GM19023 (cell line): ENCODE data around the gene GAB3.
A peak's percentile ranks its signal among the peaks of the same experiment; 100 is the strongest.
"Not testable (repeated sequence)": the region's sequence is repeated elsewhere in the genome, so short reads cannot be mapped to it uniquely, and the experiment has no call there.

ENCODE experiments used
- ATAC-seq: cut with Tn5 transposase; IDR thresholded peaks from one replicate; pipeline ENCODE4 v1.9.1; 2021; ENCODE audit warnings: mild to moderate bottlenecking, moderate library complexity; ENCODE audit not compliant: unreplicated experiment

Gene GAB3

DNA sequence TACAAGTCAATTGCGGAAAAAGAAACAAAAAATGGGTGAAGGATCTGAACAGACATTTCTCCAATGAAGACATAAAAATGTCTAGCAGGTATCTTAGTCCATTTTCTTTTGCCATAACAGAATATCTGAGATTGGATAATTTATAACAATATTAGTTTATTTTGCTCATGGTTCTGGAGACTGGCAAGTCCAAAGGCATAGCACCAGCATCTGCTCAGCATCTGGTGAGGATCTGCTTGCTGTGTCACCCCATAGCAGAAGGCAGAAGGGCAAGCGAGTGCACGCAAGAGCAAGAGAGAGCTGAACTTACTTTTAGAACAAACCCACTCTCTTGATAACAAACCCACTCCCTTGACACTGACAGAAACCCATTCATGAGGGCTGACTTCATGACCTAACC, 29.7 kb downstream of the GAB3 start:
- ATAC-seq: no peak

DNA sequence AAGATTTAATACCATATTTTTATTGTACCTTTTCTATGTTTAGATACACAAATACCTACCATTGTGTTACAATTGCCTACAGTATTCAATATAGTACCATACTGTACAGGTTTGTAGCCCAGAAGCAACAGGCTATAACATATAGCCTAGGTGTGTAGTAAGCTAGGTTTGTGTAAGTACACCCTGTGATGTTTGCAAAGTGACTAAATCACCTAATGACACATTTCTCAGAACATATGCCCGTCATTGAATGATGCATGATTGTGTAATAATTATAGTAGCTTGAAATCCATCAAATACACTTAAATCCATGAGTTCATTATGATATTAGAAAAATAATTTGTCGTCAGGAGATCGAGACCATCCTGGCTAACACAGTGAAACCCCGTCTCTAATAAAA, 30.8 kb downstream of the GAB3 start:
- no peak for ATAC-seq

- no peak for ATAC-seq
Measured at GRCh38 chrX:154719132-154719675, 31.7 kb downstream of the GAB3 start.

DNA sequence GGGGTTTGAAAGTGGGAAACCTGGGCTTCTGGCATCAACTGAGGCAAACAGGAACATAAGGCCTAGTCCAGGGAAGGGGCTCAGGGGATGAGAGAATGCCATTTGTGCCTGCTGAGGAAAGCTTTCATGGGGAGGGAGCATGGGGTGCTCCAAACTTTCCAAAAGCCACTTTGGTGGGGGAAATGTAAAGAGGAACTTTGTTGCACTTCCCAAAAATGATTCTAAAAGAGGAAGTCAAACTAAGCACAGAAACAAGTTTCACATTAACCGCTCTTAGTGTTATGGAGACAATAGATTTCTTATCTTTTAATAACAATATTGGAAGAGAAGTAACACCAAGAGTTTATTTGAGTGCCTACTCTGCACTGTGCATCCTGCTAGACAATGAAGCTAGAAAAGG, 32.3 kb downstream of the GAB3 start:
- ATAC-seq: no peak

GRCh38 chrX:154717824-154718223, 33.1 kb downstream of the GAB3 start:
- no peak for ATAC-seq

- ATAC-seq: no peak
Measured at GRCh38 chrX:154715825-154716224, 35.1 kb downstream of the GAB3 start.

- no peak for ATAC-seq
Measured at GRCh38 chrX:154714925-154715324, 36.0 kb downstream of the GAB3 start.

GRCh38 chrX:154712781-154713740, 37.8 kb downstream of the GAB3 start:
- ATAC-seq: peak; percentile 82

- ATAC-seq: no peak
Measured at GRCh38 chrX:154711264-154711663, 39.6 kb downstream of the GAB3 start.

DNA sequence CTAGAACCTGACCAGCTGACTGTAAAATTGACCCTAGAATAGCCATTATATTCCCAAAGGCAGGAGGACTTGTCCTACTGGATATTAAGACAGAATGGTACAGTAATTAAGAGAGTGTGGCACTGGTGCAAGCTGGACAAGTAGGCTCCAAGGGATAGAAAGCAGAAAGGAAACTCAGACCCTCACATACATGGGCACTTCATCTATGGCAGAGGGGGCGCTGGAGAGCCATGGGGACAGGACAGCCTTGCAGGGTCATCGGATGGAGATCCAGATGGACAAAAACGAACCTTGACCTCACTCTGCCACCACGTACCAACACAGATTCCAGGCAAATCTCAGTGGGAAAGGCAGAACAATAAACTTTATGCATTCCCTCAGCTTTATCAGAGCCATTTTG, 40.6 kb downstream of the GAB3 start:
- ATAC-seq: no peak

DNA sequence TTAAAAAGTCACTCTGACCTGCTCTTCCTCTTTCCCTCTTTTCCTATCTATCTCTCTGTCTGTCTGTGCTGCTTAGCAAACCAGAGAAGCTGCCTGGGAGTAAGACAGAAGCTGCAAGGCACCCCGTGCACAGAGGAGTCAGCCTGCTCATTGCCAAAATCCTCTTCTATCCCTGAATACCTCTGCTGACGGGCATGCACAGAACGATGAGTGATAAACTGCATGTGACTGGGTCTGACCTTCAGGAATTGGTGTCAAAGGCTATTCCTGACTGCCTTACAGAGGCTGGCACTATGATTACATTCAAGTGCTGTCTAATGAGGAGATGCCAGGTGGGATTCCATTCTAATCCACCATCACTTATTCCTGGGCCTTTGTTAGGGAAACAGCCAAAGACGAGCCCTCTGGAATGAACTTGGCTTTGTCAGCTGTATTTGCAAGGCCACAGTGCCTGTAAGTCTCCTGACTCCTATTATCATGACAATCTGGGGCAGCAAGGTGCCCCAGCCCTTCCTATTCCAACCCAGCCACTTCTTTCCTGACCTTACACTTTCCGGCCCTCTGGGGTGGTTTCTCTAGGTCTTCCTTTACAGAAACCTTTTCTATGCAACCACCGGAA, 52.1 kb downstream of the GAB3 start:
- no peak for ATAC-seq

- ATAC-seq: no peak
Measured at GRCh38 chrX:154696676-154697045, 54.2 kb downstream of the GAB3 start.

- no peak for ATAC-seq
Measured at GRCh38 chrX:154695911-154696675, 54.8 kb downstream of the GAB3 start.

GRCh38 chrX:154693394-154693793, 57.5 kb downstream of the GAB3 start:
- no peak for ATAC-seq

DNA sequence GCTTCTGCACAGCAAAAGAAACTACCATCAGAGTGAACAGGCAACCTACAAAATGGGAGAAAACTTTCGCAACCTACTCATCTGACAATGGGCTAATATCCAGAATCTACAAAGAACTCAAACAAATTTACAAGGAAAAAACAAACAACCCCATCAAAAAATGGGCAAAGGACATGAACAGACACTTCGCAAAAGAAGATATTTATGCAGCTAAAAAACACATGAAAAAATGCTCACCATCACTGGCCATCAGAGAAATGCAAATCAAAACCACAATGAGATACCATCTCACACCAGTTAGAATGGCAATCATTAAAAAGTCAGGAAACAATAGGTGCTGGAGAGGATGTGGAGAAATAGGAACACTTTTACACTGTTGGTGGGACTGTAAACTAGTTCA, 60.4 kb downstream of the GAB3 start:
- ATAC-seq: not testable (repeated sequence)

DNA sequence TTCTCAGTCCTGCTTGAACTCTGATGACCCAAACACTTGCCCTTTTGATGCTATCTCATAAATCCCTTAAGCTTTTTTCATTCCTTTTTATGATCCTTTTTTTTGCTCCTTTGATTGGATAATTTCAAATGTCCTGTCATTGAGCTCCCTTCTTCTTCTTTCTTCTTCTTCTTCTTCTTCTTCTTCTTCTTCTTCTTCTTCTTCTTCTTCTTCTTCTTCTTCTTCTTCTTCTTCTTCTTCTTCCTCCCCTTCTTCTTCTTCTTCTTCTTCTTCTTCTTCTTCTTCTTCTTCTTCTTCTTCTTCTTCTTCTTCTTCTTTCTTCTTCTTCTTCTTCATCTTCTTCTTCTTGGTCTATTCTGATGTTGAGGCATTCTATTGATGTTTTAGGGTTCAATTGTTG, 78.8 kb downstream of the GAB3 start:
- ATAC-seq: not testable (repeated sequence)

- ATAC-seq: not testable (repeated sequence)
Measured at GRCh38 chrX:154670848-154671247, 80.0 kb downstream of the GAB3 start.

DNA sequence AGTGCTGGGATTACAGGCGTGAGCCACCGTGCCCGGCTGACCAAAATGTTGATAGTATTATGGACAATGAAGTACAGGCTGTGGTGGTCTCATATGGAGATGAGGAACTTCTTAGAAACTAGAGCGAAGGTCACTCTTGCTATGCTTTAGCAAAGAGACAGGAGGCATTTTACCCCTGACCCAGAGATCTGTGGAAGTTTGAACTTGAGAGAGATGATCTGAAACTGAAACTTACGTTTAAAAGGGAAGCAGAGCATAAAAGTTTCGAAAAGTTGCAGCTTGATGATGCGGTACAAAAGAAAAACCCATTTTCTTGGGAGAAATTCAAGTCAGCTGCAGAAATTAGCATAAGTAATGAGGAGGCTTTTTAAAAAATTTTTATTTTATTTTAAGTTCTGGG, 89.0 kb downstream of the GAB3 start:
- ATAC-seq: no peak

DNA sequence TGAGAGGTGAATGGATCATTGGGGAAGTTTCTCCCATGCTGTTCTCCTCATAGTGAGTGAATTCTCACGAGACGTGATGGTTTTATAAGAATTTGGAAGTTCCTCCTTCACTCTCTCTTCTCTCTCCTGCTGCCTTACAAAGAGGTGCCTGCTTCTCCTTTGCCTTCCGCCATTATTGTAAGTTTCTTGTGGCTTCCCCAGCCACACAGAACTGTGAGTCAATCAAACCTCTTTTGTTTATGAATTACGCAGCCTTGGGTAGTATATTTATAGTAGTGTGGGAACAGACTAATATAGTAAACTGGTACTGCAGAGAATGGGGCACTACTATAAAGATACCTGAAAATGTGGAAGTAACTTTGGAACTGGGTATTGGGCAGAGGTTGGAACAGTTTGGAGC, 89.7 kb downstream of the GAB3 start:
- ATAC-seq: no peak

- no peak for ATAC-seq
Measured at GRCh38 chrX:154660541-154660940, 90.3 kb downstream of the GAB3 start.

DNA sequence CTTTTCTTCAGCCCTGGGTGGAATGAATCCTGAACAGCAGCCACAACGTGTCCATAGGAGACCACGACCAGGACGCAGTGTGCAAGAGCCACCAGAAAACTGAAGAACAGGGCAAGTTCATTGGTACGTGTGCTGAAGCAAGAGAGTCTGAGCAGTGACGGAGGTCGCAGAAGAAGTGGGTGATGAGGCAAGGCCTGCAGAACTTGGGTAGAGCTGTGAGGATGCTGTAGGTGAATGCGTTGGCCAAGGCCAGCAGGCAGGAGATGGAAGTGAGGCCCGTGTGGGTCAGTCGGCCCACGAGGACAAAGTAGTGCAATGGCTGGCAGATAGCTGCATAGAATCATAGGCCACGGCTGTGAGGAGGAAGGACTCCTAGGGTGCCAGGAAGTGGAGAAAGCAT, 91.9 kb downstream of the GAB3 start:
- no peak for ATAC-seq
